ENCODE data around the gene ZDHHC3. TPM values are rescaled to one million over a fixed set of nuclear protein-coding genes. Genes with fewer than 3 reads are reported as not detected.
"Not testable (repeated sequence)": the region's sequence is repeated elsewhere in the genome, so short reads cannot be mapped to it uniquely, and the experiment has no call there.

ZDHHC3 gene
- polyA plus RNA-seq, 1 donor, result 41.0 TPM

- DNase-seq, result no peak
Observed at GRCh38 chr3:44963571-44964325, 12.2 kb downstream of the ZDHHC3 start.

- DNase-seq, result no peak
Observed at GRCh38 chr3:44962621-44963393, 13.2 kb downstream of the ZDHHC3 start.

- DNase-seq, result no peak
Observed at GRCh38 chr3:44961888-44962287, 14.1 kb downstream of the ZDHHC3 start.

GRCh38 chr3:44960387-44961026 is 15.5 kb downstream of the ZDHHC3 start:
- DNase-seq, result no peak

- DNase-seq, result no peak
Observed at GRCh38 chr3:44958386-44958785, 17.6 kb downstream of the ZDHHC3 start.

GRCh38 chr3:44957986-44958385 is 18.0 kb downstream of the ZDHHC3 start:
- DNase-seq, result no peak

GRCh38 chr3:44955917-44956316 is 20.1 kb downstream of the ZDHHC3 start:
- DNase-seq, result no peak

GRCh38 chr3:44954962-44955361 is 21.0 kb downstream of the ZDHHC3 start:
- DNase-seq, result no peak

GRCh38 chr3:44954304-44954703 is 21.7 kb downstream of the ZDHHC3 start:
- no peak for DNase-seq

GRCh38 chr3:44952689-44953088 is 23.3 kb downstream of the ZDHHC3 start:
- DNase-seq, result no peak

- no peak for DNase-seq
Observed at GRCh38 chr3:44950275-44950734, 25.7 kb downstream of the ZDHHC3 start.

- DNase-seq, result not testable (repeated sequence)
Observed at GRCh38 chr3:44949770-44950169, 26.2 kb downstream of the ZDHHC3 start.

- DNase-seq, result no peak
Observed at GRCh38 chr3:44948239-44948638, 27.7 kb downstream of the ZDHHC3 start.

- no peak for DNase-seq
Observed at GRCh38 chr3:44942202-44942921, 33.6 kb downstream of the ZDHHC3 start.

- DNase-seq, result no peak
Observed at GRCh38 chr3:44939581-44940036, 36.4 kb downstream of the ZDHHC3 start.

- DNase-seq, result no peak
Observed at GRCh38 chr3:44932986-44933944, 42.7 kb downstream of the ZDHHC3 start.

GRCh38 chr3:44932271-44932670 is 43.7 kb downstream of the ZDHHC3 start:
- DNase-seq, result no peak

GRCh38 chr3:44931791-44932190 is 44.2 kb downstream of the ZDHHC3 start:
- DNase-seq, result no peak

- no peak for DNase-seq
Observed at GRCh38 chr3:44930911-44931310, 45.1 kb downstream of the ZDHHC3 start.

- no peak for DNase-seq
Observed at GRCh38 chr3:44929782-44930181, 46.2 kb downstream of the ZDHHC3 start.

- DNase-seq, result no peak
Observed at GRCh38 chr3:44927371-44927770, 48.6 kb downstream of the ZDHHC3 start.

Data from hindlimb muscle (tissue), 1 donor.